A549 (cell line): ENCODE measurements around the gene ST8SIA3. TPM values are rescaled to one million over a fixed set of nuclear protein-coding genes. Genes with fewer than 3 reads are reported as not detected.

ENCODE experiments used
- ATAC-seq, 2 experiments: fragments of 200-7000 bp in 1 of 2; fragments of >200 bp in 1 of 2; cut with Nextera tagmentation in 1 of 2; cut with Tn5 transposase in 1 of 2; 3 replicates each; pipeline versions ENCODE4 v1.8.0 to v1.9.1; 2018 to 2020; ENCODE audit warnings: mild to moderate bottlenecking in 1 of 2, moderate library complexity in 1 of 2
- CTCF ChIA-PET: fragments of 300-600 bp; sonication (Branson Sonifier 250); formaldehyde crosslinking; extraction: SDS; loops from one replicate; lab custom pipeline; 2021; ENCODE audit warnings: antibody characterized with exemption, inconsistent platforms; lab: Yijun Ruan, JAX
- POLR2A ChIA-PET: fragments of 350-600 bp; formaldehyde crosslinking; extraction: SDS; loops from one replicate; lab custom pipeline; 2021; ENCODE audit warnings: antibody characterized with exemption, inconsistent platforms; lab: Yijun Ruan, JAX
- DNase-seq, 2 experiments: peaks; one replicate each; pipeline versions ENCODE4 v3.0.0 to v3.0.0-alpha.2; 2011 to 2016; ENCODE audit warnings: low read depth in 1 of 2, low spot score in 1 of 2
- FAIRE-seq: peaks from 2 replicates; lab custom pipeline; 2011; peaks lifted over from hg19 to GRCh38; lab: Jason Lieb, UNC
- H3K27ac ChIP-seq, 2 experiments: fragments of >200 bp; sonication (Bioruptor Twin); formaldehyde crosslinking; 3 replicates each; pipeline ENCODE4 v1.5.1; 2016 to 2017
- H3K4me1 ChIP-seq: fragments of >200 bp; sonication (Bioruptor Twin); formaldehyde crosslinking; 3 replicates; pipeline ENCODE4 v1.6.1; 2016
- H3K4me2 ChIP-seq: fragments of >200 bp; sonication (Bioruptor Twin); formaldehyde crosslinking; 3 replicates; pipeline ENCODE4 v1.6.1; 2016
- H3K4me3 ChIP-seq: fragments of >200 bp; sonication (Bioruptor Twin); formaldehyde crosslinking; 3 replicates; pipeline ENCODE4 v1.5.1; 2016
- H3K9me3 ChIP-seq: fragments of >200 bp; sonication (Bioruptor Twin); formaldehyde crosslinking; 3 replicates; pipeline ENCODE4 v1.6.1; 2016
- BHLHE40 ChIP-seq: IDR thresholded peaks from 2 replicates; pipeline ENCODE4 v1.6.1; 2012; ENCODE audit warnings: low read depth, low read length, inconsistent platforms
- CTCF ChIP-seq: fragments of >200 bp; sonication (Bioruptor Twin); formaldehyde crosslinking; IDR thresholded peaks from 3 replicates; pipeline ENCODE4 v1.5.1; 2016
- FOSB ChIP-seq: fragments of 250-450 bp; sonication (Bioruptor Pico); IDR thresholded peaks from 2 replicates; pipeline ENCODE4 v1.5.0; 2020; ENCODE audit warnings: mild to moderate bottlenecking, moderate library complexity
- HES2 ChIP-seq: fragments of >200 bp; sonication (Bioruptor Twin); formaldehyde crosslinking; IDR thresholded peaks from 2 replicates; pipeline ENCODE4 v1.6.1; 2016
- HEYL ChIP-seq: fragments of 250-450 bp; sonication (Bioruptor Pico); IDR thresholded peaks from 2 replicates; pipeline ENCODE4 v1.8.0; 2021; ENCODE audit warnings: mild to moderate bottlenecking, moderate library complexity
- HOXB13 ChIP-seq: fragments of 250-450 bp; sonication (Bioruptor Pico); IDR thresholded peaks from 2 replicates; pipeline ENCODE4 v1.5.0; 2020; ENCODE audit warnings: low read depth, mild to moderate bottlenecking, moderate library complexity
- KDM1A ChIP-seq: fragments of 200-600 bp; sonication (generic); IDR thresholded peaks from 2 replicates; pipeline ENCODE4 v1.6.1; 2016; ENCODE audit warnings: low read depth, mild to moderate bottlenecking
- KDM5A ChIP-seq: fragments of 200-600 bp; sonication (generic); IDR thresholded peaks from 2 replicates; pipeline ENCODE4 v1.6.1; 2016; ENCODE audit warnings: antibody characterized with exemption, mild to moderate bottlenecking
- MAFK ChIP-seq: fragments of 450-650 bp; IDR thresholded peaks from 2 replicates; pipeline ENCODE4 v1.6.1; 2014; ENCODE audit not compliant: partially characterized antibody
- PBX3 ChIP-seq: IDR thresholded peaks from 2 replicates; pipeline ENCODE4 v1.6.1; 2012
- PHF8 ChIP-seq: fragments of 200-600 bp; sonication (generic); IDR thresholded peaks from 2 replicates; pipeline ENCODE4 v1.6.1; 2016; ENCODE audit warnings: low read depth, mild to moderate bottlenecking, antibody characterized with exemption, moderate library complexity, borderline replicate concordance
- RCOR1 ChIP-seq: fragments of 150-350 bp; IDR thresholded peaks from 2 replicates; pipeline ENCODE4 v1.6.1; 2014; ENCODE audit warnings: antibody characterized with exemption, low read length, low read depth
- RNF2 ChIP-seq: fragments of 200-600 bp; sonication (generic); IDR thresholded peaks from 2 replicates; pipeline ENCODE4 v1.6.1; 2016; ENCODE audit warnings: low read depth, mild to moderate bottlenecking, antibody characterized with exemption, moderate library complexity, borderline replicate concordance
- TFCP2L1 ChIP-seq: fragments of 250-450 bp; sonication (Bioruptor Pico); IDR thresholded peaks from 2 replicates; pipeline ENCODE4 v1.5.0; 2021; ENCODE audit warnings: mild to moderate bottlenecking
- WGBS: methylation state at CpG from one replicate; pipeline ENCODE4 v1.1.6; 2017; ENCODE audit errors: missing lambda C conversion rate; 5-methylcytosine and 5-hydroxymethylcytosine counted together
- polyA plus RNA-seq, 4 experiments: library from polyadenylated mRNA; depleted of rRNA in 3 of 4; stranded (reverse); fragments of >200 nt; fragmentation: RNase III in 1 of 4; extraction: RNeasy Plus Mini Kit Qiagen cat#74134 plus additional on column Dnase treatment in 1 of 4; gene quantifications; 2 replicates in 3 of 4; 3 replicates in 1 of 4; pipeline ENCODE4 v1.2.3, GENCODE V29; 2011 to 2017
- TF ChIP-seq, protein P1 (sequence below): fragments of 250-450 bp; sonication (Bioruptor Pico); IDR thresholded peaks from 2 replicates; pipeline ENCODE4 v1.5.0; 2021; ENCODE audit warnings: mild to moderate bottlenecking, moderate library complexity, borderline replicate concordance

Gene ST8SIA3
- polyA plus RNA-seq, 2 of the 4 experiments (the other 2 are of a cell fraction): not detected

DNA sequence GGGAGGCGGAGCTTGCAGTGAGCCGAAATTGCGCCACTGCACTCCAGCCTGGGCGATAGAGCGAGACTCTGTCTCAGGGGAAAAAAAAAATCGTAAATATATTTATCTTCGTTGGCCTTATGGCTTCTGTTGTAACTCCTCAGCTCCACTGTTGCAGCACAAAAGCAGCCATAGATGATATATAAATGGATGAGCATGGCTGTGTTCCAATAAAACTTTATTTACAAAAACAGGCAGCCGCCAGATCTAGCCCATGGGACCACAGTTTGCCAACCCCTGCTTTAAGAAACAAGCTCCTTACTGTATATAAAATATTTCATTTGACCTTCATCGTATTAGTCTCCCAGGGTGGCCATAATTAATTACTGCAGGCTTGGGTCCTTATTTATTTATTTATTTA, 20.1 kb downstream of the ST8SIA3 start:
- Histone ChIP-seq H3K27ac (no peak overlapping the region), H3K4me1 (no peaks in the 10 kb centered on the region), H3K9me3 (no peaks in the 10 kb centered on the region), H3K4me2 (no peak overlapping the region), H3K4me3 (no peak overlapping the region)
- ChIA-PET POLR2A (no interaction called here), CTCF (no interaction called here)
- 41% methylated on average over 9 of the region's 9 CpGs for WGBS
- no peak for FAIRE-seq
- no peak for DNase-seq
- TF ChIP-seq TFCP2L1 (CRISPR knock-in tag) (no peak), RCOR1 (no peak), KDM5A (no peak)
- no peak for ATAC-seq

GRCh38 chr18:57373017-57373416, 20.7 kb downstream of the ST8SIA3 start:
- Histone ChIP-seq H3K4me2 (no peak overlapping the region), H3K4me1 (no peaks in the 10 kb centered on the region), H3K9me3 (no peaks in the 10 kb centered on the region), H3K27ac (no peak overlapping the region), H3K4me3 (no peak overlapping the region)
- no peak for ATAC-seq
- 63% methylated on average over 4 of the region's 4 CpGs for WGBS
- TF ChIP-seq MAFK: peak; percentile 69
- no peak for TF ChIP-seq PHF8
- TF ChIP-seq, protein P1, sequence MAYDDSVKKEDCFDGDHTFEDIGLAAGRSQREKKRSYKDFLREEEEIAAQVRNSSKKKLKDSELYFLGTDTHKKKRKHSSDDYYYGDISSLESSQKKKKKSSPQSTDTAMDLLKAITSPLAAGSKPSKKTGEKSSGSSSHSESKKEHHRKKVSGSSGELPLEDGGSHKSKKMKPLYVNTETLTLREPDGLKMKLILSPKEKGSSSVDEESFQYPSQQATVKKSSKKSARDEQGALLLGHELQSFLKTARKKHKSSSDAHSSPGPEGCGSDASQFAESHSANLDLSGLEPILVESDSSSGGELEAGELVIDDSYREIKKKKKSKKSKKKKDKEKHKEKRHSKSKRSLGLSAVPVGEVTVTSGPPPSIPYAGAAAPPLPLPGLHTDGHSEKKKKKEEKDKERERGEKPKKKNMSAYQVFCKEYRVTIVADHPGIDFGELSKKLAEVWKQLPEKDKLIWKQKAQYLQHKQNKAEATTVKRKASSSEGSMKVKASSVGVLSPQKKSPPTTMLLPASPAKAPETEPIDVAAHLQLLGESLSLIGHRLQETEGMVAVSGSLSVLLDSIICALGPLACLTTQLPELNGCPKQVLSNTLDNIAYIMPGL: no peak
- TF ChIP-seq RNF2: no peak
- TF ChIP-seq HEYL (CRISPR knock-in tag): no peak
- DNase-seq: no peak
- ChIA-PET CTCF (no interaction called here), POLR2A (no interaction called here)
- FAIRE-seq: no peak

DNA sequence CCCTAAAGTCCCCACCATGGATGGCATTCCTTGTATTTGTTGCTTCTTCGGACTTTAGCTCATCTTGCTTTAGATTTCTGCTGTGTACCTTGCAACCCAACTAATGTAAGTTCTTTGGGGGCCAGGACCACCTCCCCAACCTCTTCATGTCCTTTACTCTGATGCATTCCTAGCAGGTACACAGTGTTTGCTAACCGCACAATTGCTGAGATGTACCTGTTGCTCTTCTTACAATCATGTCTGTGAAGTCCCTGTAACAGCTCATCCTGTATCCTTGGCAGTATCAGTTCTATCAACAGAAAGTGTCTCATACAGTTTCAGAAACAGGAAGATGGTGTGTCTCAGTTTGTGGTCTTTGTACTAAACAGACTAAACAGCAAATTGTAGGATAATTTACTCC, 24.1 kb downstream of the ST8SIA3 start:
- Histone ChIP-seq H3K4me3 (no peak overlapping the region), H3K9me3 (no peaks in the 10 kb centered on the region), H3K27ac (no peak overlapping the region), H3K4me1 (no peaks in the 10 kb centered on the region), H3K4me2 (no peak overlapping the region)
- 46% methylated on average over 2 of the region's 2 CpGs for WGBS
- DNase-seq (no peak), FAIRE-seq (no peak), ATAC-seq (no peak)
- POLR2A ChIA-PET: no interaction called here
- TF ChIP-seq FOSB (CRISPR knock-in tag) (no peak), HOXB13 (no peak), HES2 (no peak), PBX3 (no peak)
- CTCF ChIA-PET: interaction anchor here (0.7 kb wide), 1 partner anchor 69 kb away, joined by 3 read pairs; no protein-coding TSS in a partner anchor

- ATAC-seq: no peak
- no peak overlapping the region for H3K27ac ChIP-seq
- no peak overlapping the region for H3K4me3 ChIP-seq
- POLR2A ChIA-PET: no interaction called here
- TF ChIP-seq CTCF: no peak
- no peak for TF ChIP-seq BHLHE40
- no peak for TF ChIP-seq KDM1A
- TF ChIP-seq, protein P1: no peak
- TF ChIP-seq, all 56 proteins: peak for 0
- H3K4me2 ChIP-seq: no peak overlapping the region
- 20% methylated on average over 1 of the region's 2 CpGs for WGBS
- H3K4me1 ChIP-seq: no peaks in the 10 kb centered on the region
- CTCF ChIA-PET: interaction anchor here (0.6 to 1.7 kb wide), 4 partner anchors 520 to 1046 kb away, joined by 3 to 5 read pairs (median 4); no protein-coding TSS in a partner anchor
- DNase-seq: no peak
- FAIRE-seq: no peak
- H3K9me3 ChIP-seq: no peaks in the 10 kb centered on the region
These were observed 36.9 kb downstream of the ST8SIA3 start for GRCh38 chr18:57389271-57389670.
